Stimulated activated CD4-positive, alpha-beta T cell treated with anti-CD3 and anti-CD28 coated beads, TNF-alpha, amount 100 ng/mL, for 24 hours (primary cell): ENCODE results near the gene KCNK17.

Source experiments
- DNase-seq, 3 experiments: peaks; one replicate each; pipeline ENCODE4 v3.0.0-alpha.2; 2020; ENCODE audit warnings: low read depth in 3 of 3

The KCNK17 gene

GRCh38 chr6:39268721-39269120 is 45.5 kb downstream of the KCNK17 start:
- DNase-seq, result no peak

- DNase-seq, result no peak
Measured at GRCh38 chr6:39268171-39268570, 46.0 kb downstream of the KCNK17 start.

- no peak for DNase-seq
Measured at GRCh38 chr6:39266782-39267355, 47.4 kb downstream of the KCNK17 start.

GRCh38 chr6:39266375-39266774 is 47.8 kb downstream of the KCNK17 start:
- DNase-seq, result no peak

- DNase-seq, result no peak
Measured at GRCh38 chr6:39263303-39264037, 50.7 kb downstream of the KCNK17 start.

- DNase-seq, result no peak
Measured at GRCh38 chr6:39261751-39262150, 52.5 kb downstream of the KCNK17 start.

GRCh38 chr6:39260953-39261352 is 53.3 kb downstream of the KCNK17 start:
- no peak for DNase-seq

GRCh38 chr6:39260456-39260855 is 53.8 kb downstream of the KCNK17 start:
- DNase-seq, result no peak

- no peak for DNase-seq
Measured at GRCh38 chr6:39256294-39256940, 57.8 kb downstream of the KCNK17 start.

- DNase-seq, result no peak
Measured at GRCh38 chr6:39254999-39255535, 59.2 kb downstream of the KCNK17 start.

- DNase-seq, result no peak
Measured at GRCh38 chr6:39251406-39251805, 62.8 kb downstream of the KCNK17 start.

GRCh38 chr6:39250507-39250906 is 63.7 kb downstream of the KCNK17 start:
- no peak for DNase-seq

- no peak for DNase-seq
Measured at GRCh38 chr6:39249278-39249677, 64.9 kb downstream of the KCNK17 start.
